SK-N-MC (cell line): ENCODE results near the gene GPR141.

Source experiments
- DNase-seq: peaks from one replicate; pipeline ENCODE4 v3.0.0-alpha.2; 2011; ENCODE audit warnings: low read depth, low spot score
- H3K27ac ChIP-seq: fragments of 200-600 bp; sonication (generic); 2 replicates; pipeline ENCODE4 v1.5.1; 2016; ENCODE audit warnings: mixed run types
- H3K36me3 ChIP-seq: fragments of 200-600 bp; sonication (generic); 2 replicates; pipeline ENCODE4 v1.6.1; 2017; ENCODE audit warnings: antibody characterized with exemption, low read length, mixed read lengths; ENCODE audit not compliant: insufficient read depth
- H3K4me3 ChIP-seq: fragments of 200-600 bp; sonication (generic); 2 replicates; pipeline ENCODE4 v1.5.1; 2016
- H3K9ac ChIP-seq: fragments of 200-600 bp; sonication (generic); 2 replicates; pipeline ENCODE4 v1.8.0; 2017; ENCODE audit warnings: mixed run types, mixed read lengths; ENCODE audit not compliant: insufficient read length
- H3K9me3 ChIP-seq: fragments of 200-600 bp; sonication (generic); 2 replicates; pipeline ENCODE4 v1.6.1; 2017; ENCODE audit warnings: low read depth, mild to moderate bottlenecking, antibody characterized with exemption, low read length, moderate library complexity, mixed read lengths
- EZH2 ChIP-seq: fragments of 200-600 bp; sonication (generic); IDR thresholded peaks from one replicate; pipeline ENCODE4 v1.6.1; 2017; ENCODE audit warnings: antibody characterized with exemption
- FOXP2 ChIP-seq: optimal IDR thresholded peaks from 2 replicates; pipeline ENCODE3; 2011; ENCODE audit warnings: mild to moderate bottlenecking, moderate library complexity; ENCODE audit not compliant: insufficient read depth; ENCODE audit errors: extremely low read length, control extremely low read depth
- POLR2AphosphoS5 ChIP-seq: IDR thresholded peaks from 2 replicates; pipeline ENCODE4 v1.6.1; 2012; ENCODE audit warnings: mild to moderate bottlenecking, low read depth, low read length, borderline replicate concordance

Gene GPR141

GRCh38 chr7:37683246-37684120, at the start of gene GPR141:
Gene GPR141, plus strand, starts transcription at chr7:37683766. Its CDS starts 56,628 bp downstream, at chr7:37740394.
- TF ChIP-seq FOXP2 (no peak), POLR2AphosphoS5 (no peak), EZH2 (no peak)
- H3K9ac ChIP-seq: no peak within 1 kb of the TSS
- no peaks in the 10 kb centered on the region for H3K36me3 ChIP-seq
- H3K27ac ChIP-seq: no peak within 1 kb of the TSS
- no peaks in the 10 kb centered on the region for H3K9me3 ChIP-seq
- no peak for DNase-seq
- no peak within 1 kb of the TSS for H3K4me3 ChIP-seq

DNA sequence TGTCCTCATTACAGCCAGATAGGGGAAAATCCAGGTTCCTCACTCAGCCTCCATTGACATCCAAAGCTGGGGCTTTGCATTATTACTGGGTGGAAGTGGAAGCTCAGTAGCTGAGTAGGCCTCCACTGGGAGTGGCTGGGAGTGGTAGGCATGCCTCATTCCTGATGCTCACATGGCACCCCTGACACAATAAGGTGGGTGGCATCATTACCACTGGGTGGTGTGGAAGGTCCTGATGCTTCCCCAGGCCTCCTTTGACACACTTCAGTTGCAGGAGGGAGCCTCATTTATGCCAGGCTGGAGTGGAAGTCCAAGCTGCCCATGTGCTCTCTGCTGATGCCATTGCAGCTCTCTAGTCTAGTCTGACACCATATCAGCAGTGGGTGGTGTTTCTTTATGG, 48.2 kb upstream of the GPR141 start:
- TF ChIP-seq EZH2: no peak
- TF ChIP-seq FOXP2: no peak
- no peak for TF ChIP-seq POLR2AphosphoS5
- Histone ChIP-seq H3K36me3 (no peaks in the 10 kb centered on the region), H3K4me3 (no peak overlapping the region), H3K27ac (no peak overlapping the region), H3K9me3 (no peaks in the 10 kb centered on the region), H3K9ac (no peak overlapping the region)
- no peak for DNase-seq

DNA sequence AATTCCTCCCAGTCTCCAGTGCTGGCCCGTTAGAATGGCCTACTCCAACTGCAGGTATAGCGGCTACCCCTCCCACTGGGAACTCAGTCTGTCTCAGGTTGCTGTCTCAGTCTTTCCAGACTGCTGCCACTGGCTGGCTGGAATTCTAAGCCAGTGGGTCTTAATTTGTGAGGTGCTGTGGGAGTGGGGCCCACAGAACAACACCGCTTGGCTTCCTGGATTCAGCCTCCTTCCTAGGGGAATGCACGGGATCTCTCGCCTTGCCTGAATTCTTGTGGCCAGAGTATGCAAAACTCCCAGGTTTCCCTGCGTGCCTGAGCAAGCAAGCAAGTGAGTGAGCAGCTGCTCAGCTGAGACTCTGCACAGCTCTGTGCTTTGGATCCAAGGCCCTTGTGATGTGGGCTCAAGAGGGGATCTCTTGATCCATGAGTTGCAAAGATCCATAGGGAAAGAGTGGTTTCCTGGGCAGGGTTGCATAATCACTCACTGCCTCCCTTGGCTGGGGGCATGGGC, 41.5 kb upstream of the GPR141 start:
- H3K4me3 ChIP-seq: no peak overlapping the region
- DNase-seq: no peak
- TF ChIP-seq POLR2AphosphoS5 (no peak), EZH2 (no peak), FOXP2 (no peak)
- no peak overlapping the region for H3K27ac ChIP-seq
- no peaks in the 10 kb centered on the region for H3K9me3 ChIP-seq
- no peaks in the 10 kb centered on the region for H3K36me3 ChIP-seq
- no peak overlapping the region for H3K9ac ChIP-seq

- TF ChIP-seq FOXP2 (no peak), POLR2AphosphoS5 (no peak), EZH2 (no peak)
- H3K36me3 ChIP-seq: no peaks in the 10 kb centered on the region
- H3K9me3 ChIP-seq: no peaks in the 10 kb centered on the region
- DNase-seq: no peak
- no peak overlapping the region for H3K27ac ChIP-seq
- H3K9ac ChIP-seq: no peak overlapping the region
- no peak overlapping the region for H3K4me3 ChIP-seq
Measured at GRCh38 chr7:37643876-37644275, 39.7 kb upstream of the GPR141 start.

- no peak for TF ChIP-seq POLR2AphosphoS5
- no peak for TF ChIP-seq EZH2
- no peak for TF ChIP-seq FOXP2
- no peaks in the 10 kb centered on the region for H3K9me3 ChIP-seq
- no peak overlapping the region for H3K27ac ChIP-seq
Measured at GRCh38 chr7:37645282-37646050, 38.1 kb upstream of the GPR141 start.

GRCh38 chr7:37656913-37657530, 26.5 kb upstream of the GPR141 start:
- no peak overlapping the region for H3K27ac ChIP-seq
- no peak for TF ChIP-seq POLR2AphosphoS5
- no peak for TF ChIP-seq FOXP2
- TF ChIP-seq EZH2: no peak
- H3K9ac ChIP-seq: no peak overlapping the region
- no peaks in the 10 kb centered on the region for H3K9me3 ChIP-seq
- no peak overlapping the region for H3K4me3 ChIP-seq
- no peak for DNase-seq
- no peaks in the 10 kb centered on the region for H3K36me3 ChIP-seq

More at GRCh38 chr7:37645282-37646050, 38.1 kb upstream of the GPR141 start:
- Histone ChIP-seq H3K4me3 (no peak overlapping the region), H3K36me3 (no peaks in the 10 kb centered on the region), H3K9ac (no peak overlapping the region)
- DNase-seq: no peak

DNA sequence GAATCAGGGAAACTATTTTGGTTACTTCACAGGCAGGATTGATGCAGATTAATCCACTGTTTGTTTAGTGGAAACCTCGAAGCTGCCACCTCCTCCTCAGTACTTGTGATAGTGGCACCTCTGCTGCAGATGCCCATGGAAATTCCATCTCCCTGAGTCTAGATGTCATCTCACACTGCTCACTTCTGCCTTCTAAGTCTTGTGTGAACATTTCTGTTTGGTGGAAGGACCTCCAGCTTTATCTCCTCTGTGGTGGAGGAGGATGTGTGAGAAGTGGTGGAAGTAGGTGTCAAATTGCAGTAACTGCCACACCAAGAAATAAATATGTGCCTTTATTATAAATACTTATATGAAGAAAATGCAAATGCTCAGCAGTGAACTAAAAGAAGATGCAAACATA, 25.8 kb upstream of the GPR141 start:
- H3K9me3 ChIP-seq: no peaks in the 10 kb centered on the region
- TF ChIP-seq POLR2AphosphoS5 (no peak), EZH2 (no peak), FOXP2 (no peak)
- H3K27ac ChIP-seq: no peak overlapping the region
- no peak overlapping the region for H3K4me3 ChIP-seq
- H3K36me3 ChIP-seq: no peaks in the 10 kb centered on the region
- no peak for DNase-seq
- no peak overlapping the region for H3K9ac ChIP-seq
